ENCODE results near the gene CTNNBL1. TPM values are rescaled to one million over a fixed set of nuclear protein-coding genes. Genes with fewer than 3 reads are reported as not detected.

CTNNBL1 gene
- total RNA-seq, 1 experiment from 2014 or later: 71.2 TPM

- TF ChIP-seq POLR2AphosphoS5 (IDR thresholded peaks at IDR 0.05; ENCODE audit: low read depth, low read length): no peak
- TF ChIP-seq CTCF (IDR thresholded peaks at IDR 0.05): no peak
- no peak for TF ChIP-seq SIN3A (IDR thresholded peaks at IDR 0.05; ENCODE audit: borderline replicate concordance, insufficient read depth, low read depth, low read length)
- TF ChIP-seq TCF7L2 (IDR thresholded peaks at IDR 0.05; ENCODE audit: low read depth, low read length): no peak
- TF ChIP-seq REST (IDR thresholded peaks at IDR 0.05; ENCODE audit: insufficient read depth in 1 of 2, low read depth in 2 of 2, low read length in 1 of 2): no peak
- intact Hi-C loops (cut with micrococcal nuclease; ENCODE audit: unreplicated experiment): no loop called here
- H3K4me3 ChIP-seq (ENCODE audit: low read depth in 2 of 2, low read length in 2 of 2): no peak overlapping the region
- ATAC-seq (no peak), DNase-seq (ENCODE audit: low read depth, low spot score) (no peak)
- BruUV-seq (replicated peaks): no TSS peak
- in situ Hi-C loops (cut with HindIII; ENCODE audit: low pct_unique_long_range_greater_than_20kb, low sequenced_read_pairs): no loop called here
- no peaks in the 10 kb centered on the region for H3K36me3 ChIP-seq (ENCODE audit: control insufficient read depth, insufficient read depth, low read length)
- CTCF ChIA-PET: interaction anchor here (0.5 kb wide), 1 partner anchor 659 kb away, joined by 4 read pairs; no protein-coding TSS in a partner anchor
- no peaks in the 10 kb centered on the region for H3K9me3 ChIP-seq (ENCODE audit: control insufficient read depth, insufficient read depth, low read depth, low read length)
- no peaks in the 10 kb centered on the region for H3K27me3 ChIP-seq (ENCODE audit: control insufficient read depth, insufficient read depth, low read length)
- no peak overlapping the region for H3K27ac ChIP-seq (ENCODE audit: low read length)
- H3K4me1 ChIP-seq (ENCODE audit: control insufficient read depth, insufficient read depth, low read length): no peaks in the 10 kb centered on the region
- POLR2A ChIA-PET: no interaction called here
These were observed 196.8 kb downstream of the CTNNBL1 start for GRCh38 chr20:37890643-37891042.

DNA sequence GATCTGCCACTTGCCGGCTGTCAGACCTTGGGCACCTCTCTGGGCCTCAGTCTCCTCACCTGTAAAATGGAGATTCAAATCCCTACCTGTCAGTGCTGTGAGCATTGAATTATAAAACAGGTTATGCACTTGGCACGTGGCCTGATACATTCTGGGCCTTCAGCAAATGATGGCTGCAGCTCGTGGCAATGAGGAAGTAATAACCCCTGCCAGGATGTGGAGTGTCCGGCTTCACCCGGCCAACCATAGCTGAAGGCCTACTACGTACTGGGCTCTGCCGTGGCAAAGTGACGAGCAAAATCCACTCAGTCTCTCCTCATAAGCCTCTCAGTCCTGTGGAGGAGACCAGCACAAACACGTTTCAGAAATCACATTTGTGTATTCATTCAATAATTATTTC lies 198.2 kb downstream of the CTNNBL1 start:
- ChIA-PET CTCF (interaction anchor here (0.5 kb wide), 1 partner anchor 14 kb away, joined by 3 read pairs; no protein-coding TSS in a partner anchor), POLR2A (no interaction called here)
- Histone ChIP-seq H3K27ac (ENCODE audit: low read length) (no peak overlapping the region), H3K4me1 (ENCODE audit: control insufficient read depth, insufficient read depth, low read length) (no peaks in the 10 kb centered on the region), H3K4me3 (ENCODE audit: low read depth in 2 of 2, low read length in 2 of 2) (no peak overlapping the region), H3K27me3 (ENCODE audit: control insufficient read depth, insufficient read depth, low read length) (no peaks in the 10 kb centered on the region), H3K9me3 (ENCODE audit: control insufficient read depth, insufficient read depth, low read depth, low read length) (no peaks in the 10 kb centered on the region), H3K36me3 (ENCODE audit: control insufficient read depth, insufficient read depth, low read length) (no peaks in the 10 kb centered on the region)
- ATAC-seq (no peak), DNase-seq (ENCODE audit: low read depth, low spot score) (no peak)
- TF ChIP-seq SIN3A (IDR thresholded peaks at IDR 0.05; ENCODE audit: borderline replicate concordance, insufficient read depth, low read depth, low read length): no peak
- no peak for TF ChIP-seq TCF7L2 (IDR thresholded peaks at IDR 0.05; ENCODE audit: low read depth, low read length)
- TF ChIP-seq POLR2AphosphoS5 (IDR thresholded peaks at IDR 0.05; ENCODE audit: low read depth, low read length): no peak
- TF ChIP-seq REST (IDR thresholded peaks at IDR 0.05; ENCODE audit: insufficient read depth in 1 of 2, low read depth in 2 of 2, low read length in 1 of 2): no peak
- no peak for TF ChIP-seq CTCF (IDR thresholded peaks at IDR 0.05)
- no TSS peak for BruUV-seq (replicated peaks)
- intact Hi-C loops (cut with micrococcal nuclease; ENCODE audit: unreplicated experiment): no loop called here
- in situ Hi-C loops (cut with HindIII; ENCODE audit: low pct_unique_long_range_greater_than_20kb, low sequenced_read_pairs): no loop called here

All from Panc1 (cell line).